ENCODE results near the gene AR. TPM values are rescaled to one million over a fixed set of nuclear protein-coding genes. Genes with fewer than 3 reads are reported as not detected.
A peak's percentile ranks its signal among the peaks of the same experiment; 100 is the strongest.

AR gene
- total RNA-seq, 1 donor from 2014 or later = 0.25 TPM

DNA sequence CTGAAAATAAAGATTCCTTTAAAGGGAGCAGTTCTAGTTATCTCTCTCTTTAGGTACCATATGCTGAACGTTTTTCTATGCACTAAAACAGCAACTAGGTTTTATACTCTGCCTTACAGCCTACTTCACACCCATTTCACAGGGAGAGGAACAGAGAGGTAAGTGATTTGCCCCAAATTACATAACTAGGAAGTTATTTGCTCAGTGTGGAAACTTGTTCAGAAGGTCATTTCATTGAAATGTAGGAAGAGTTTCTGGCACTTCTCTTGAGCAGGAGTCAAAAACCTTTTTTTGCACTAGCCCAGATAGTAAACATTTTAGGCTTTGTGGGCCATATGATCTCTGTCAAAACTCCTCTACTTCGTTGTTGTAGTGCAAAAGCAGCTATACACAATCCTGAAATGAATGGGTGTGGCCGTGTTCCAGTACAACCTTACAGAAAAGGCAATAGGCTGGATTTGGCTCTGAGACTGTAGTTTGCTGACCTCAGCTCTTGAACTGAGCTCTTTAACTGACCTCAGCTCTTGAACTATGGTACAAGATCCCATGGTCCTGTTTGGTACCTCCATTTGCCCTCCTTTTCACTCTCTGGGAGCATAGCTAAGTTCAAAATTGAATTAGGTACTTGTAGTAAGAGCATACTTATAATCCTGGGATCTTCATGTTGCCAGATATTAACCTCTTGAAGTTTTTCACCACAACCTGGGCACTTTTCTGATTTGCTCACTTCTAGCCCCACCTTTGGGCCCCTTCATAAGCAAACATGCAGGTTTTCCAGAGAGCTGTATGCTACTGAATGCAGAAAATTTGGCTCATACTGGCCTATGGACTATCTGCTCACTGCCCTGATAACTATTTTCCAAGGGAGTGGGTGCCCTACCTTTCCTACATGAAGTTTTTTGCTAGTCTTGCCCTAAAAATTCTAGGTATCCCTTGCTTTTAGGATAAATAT lies 53.3 kb downstream of the AR start:
- no peaks in the 10 kb centered on the region for H3K36me3 ChIP-seq (ENCODE audit: control insufficient read depth, insufficient read depth, low read length)
- DNase-seq (ENCODE audit: low read depth) = no peak
- no peaks in the 10 kb centered on the region for H3K27me3 ChIP-seq (ENCODE audit: control insufficient read depth, insufficient read depth, low read length)
- TF ChIP-seq, protein P1, sequence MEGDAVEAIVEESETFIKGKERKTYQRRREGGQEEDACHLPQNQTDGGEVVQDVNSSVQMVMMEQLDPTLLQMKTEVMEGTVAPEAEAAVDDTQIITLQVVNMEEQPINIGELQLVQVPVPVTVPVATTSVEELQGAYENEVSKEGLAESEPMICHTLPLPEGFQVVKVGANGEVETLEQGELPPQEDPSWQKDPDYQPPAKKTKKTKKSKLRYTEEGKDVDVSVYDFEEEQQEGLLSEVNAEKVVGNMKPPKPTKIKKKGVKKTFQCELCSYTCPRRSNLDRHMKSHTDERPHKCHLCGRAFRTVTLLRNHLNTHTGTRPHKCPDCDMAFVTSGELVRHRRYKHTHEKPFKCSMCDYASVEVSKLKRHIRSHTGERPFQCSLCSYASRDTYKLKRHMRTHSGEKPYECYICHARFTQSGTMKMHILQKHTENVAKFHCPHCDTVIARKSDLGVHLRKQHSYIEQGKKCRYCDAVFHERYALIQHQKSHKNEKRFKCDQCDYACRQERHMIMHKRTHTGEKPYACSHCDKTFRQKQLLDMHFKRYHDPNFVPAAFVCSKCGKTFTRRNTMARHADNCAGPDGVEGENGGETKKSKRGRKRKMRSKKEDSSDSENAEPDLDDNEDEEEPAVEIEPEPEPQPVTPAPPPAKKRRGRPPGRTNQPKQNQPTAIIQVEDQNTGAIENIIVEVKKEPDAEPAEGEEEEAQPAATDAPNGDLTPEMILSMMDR (IDR thresholded peaks at IDR 0.05; ENCODE audit: insufficient read depth, low read length, poor library complexity, severe bottlenecking) = no peak
- H3K4me3 ChIP-seq (ENCODE audit: low read depth, low read length) = no peak overlapping the region

DNA sequence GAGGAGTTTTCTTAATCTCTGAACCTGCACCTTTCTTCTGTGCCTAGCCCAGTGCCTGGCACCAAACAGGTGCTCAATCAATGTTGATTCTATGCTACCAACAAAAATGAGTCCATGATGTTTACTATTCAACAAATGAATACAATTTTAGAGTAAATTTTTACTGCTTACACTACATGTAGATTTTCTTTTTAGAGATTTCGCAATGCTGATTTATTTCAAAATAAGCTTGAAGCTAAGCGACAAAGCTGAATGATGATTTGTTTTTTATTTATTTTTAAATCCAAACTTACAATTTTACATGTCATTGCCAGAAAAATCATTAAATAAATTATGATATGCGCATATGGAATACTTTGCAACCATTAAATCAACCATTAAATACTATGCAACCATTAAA lies 55.7 kb downstream of the AR start:
- Histone ChIP-seq H3K4me3 (ENCODE audit: low read depth, low read length) (no peak overlapping the region), H3K27me3 (ENCODE audit: control insufficient read depth, insufficient read depth, low read length) (no peaks in the 10 kb centered on the region), H3K36me3 (ENCODE audit: control insufficient read depth, insufficient read depth, low read length) (no peaks in the 10 kb centered on the region)
- TF ChIP-seq, protein P1 (IDR thresholded peaks at IDR 0.05; ENCODE audit: insufficient read depth, low read length, poor library complexity, severe bottlenecking) = no peak
- no peak for DNase-seq (ENCODE audit: low read depth)

DNA sequence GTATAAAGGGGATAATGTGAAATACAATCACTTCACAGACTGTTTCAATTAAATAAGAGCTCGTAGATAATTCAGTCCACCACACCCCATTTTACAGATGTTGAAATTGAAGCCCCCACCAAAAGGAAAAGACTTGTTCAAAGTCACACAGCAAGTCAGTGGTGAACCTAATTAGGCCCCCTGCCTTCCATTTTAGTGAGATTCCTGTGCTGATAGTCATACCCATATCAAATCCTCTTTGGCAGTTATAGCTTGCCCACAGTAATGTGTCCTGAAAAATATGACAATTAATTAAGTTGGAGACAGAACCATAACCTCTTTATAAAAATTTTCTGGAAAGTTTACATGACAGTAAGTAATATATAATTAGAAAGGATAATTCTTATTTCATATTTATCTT lies 58.0 kb downstream of the AR start:
- DNase-seq (ENCODE audit: low read depth) = no peak
- Histone ChIP-seq H3K4me3 (ENCODE audit: low read depth, low read length) (no peak overlapping the region), H3K36me3 (ENCODE audit: control insufficient read depth, insufficient read depth, low read length) (no peaks in the 10 kb centered on the region), H3K27me3 (ENCODE audit: control insufficient read depth, insufficient read depth, low read length) (no peaks in the 10 kb centered on the region)
- TF ChIP-seq, protein P1 (IDR thresholded peaks at IDR 0.05; ENCODE audit: insufficient read depth, low read length, poor library complexity, severe bottlenecking) = no peak

DNA sequence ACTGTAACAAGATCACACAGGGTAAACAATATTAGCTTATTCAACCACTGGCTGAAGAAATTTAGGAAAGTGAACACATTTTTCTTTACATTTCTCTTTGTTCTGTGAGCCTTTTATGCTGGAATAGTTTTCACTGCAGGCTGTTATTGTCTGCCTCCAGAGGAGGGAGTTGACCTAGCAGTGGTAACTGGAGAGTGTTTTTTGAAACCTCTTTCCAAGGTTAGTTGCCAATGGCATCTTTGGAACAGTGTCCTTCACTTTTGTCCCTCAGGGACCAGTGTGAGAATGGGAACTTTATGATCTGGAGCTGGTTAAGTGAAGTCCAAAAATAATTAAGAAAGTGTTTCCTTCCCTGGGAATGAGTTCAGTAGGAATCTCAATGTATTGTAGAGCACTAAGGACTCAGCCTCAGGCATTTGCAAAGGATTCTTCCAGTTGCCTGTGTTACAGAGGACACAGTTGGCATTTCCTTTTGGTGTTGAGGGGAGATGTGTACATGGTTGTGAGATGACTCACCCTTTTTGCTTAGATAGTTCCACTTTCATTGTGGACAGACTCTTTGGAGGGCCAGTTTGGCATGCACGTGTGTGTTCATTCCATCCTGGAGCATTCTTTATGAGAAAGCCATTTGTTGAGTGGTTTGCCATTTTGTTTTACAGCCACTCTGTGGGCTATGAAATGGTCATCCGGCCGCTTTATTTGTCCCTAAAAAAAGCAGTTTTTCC lies 61.3 kb downstream of the AR start:
- TF ChIP-seq, protein P1 (IDR thresholded peaks at IDR 0.05; ENCODE audit: insufficient read depth, low read length, poor library complexity, severe bottlenecking) = no peak
- Histone ChIP-seq H3K4me3 (ENCODE audit: low read depth, low read length) (no peak overlapping the region), H3K27me3 (ENCODE audit: control insufficient read depth, insufficient read depth, low read length) (no peaks in the 10 kb centered on the region), H3K36me3 (ENCODE audit: control insufficient read depth, insufficient read depth, low read length) (no peaks in the 10 kb centered on the region)
- DNase-seq (ENCODE audit: low read depth) = peak; percentile 31

DNA sequence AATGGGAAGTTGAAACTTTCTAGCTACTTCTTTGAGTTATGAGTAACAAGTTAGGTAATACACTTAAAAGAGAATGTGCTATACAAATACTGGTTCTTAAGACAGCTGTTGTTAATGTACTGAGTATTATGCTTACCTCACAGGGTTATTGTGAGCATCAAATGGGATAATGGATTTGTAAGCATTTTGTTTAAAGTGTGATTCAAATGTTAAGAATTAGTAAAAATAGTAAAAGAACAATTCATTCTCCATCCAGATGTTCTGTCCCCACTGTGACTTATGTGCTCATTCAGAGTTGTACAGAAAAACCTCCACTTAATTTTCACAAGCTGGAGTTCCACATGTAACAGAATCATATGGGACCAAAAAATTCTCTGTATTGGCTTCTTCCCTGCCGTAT lies 63.6 kb downstream of the AR start:
- H3K4me3 ChIP-seq (ENCODE audit: low read depth, low read length) = no peak overlapping the region
- TF ChIP-seq, protein P1 (IDR thresholded peaks at IDR 0.05; ENCODE audit: insufficient read depth, low read length, poor library complexity, severe bottlenecking) = no peak
- no peaks in the 10 kb centered on the region for H3K27me3 ChIP-seq (ENCODE audit: control insufficient read depth, insufficient read depth, low read length)
- no peak for DNase-seq (ENCODE audit: low read depth)
- no peaks in the 10 kb centered on the region for H3K36me3 ChIP-seq (ENCODE audit: control insufficient read depth, insufficient read depth, low read length)
